Caco-2 (cell line): ENCODE data around the gene CTNNA2. TPM values are rescaled to one million over a fixed set of nuclear protein-coding genes. Genes with fewer than 3 reads are reported as not detected.

Experiments used
- BruUV-seq: library from RNA; stranded (reverse); fragments of 400-500 nt; replicated peaks from 2 replicates; lab custom pipeline; 2021; lab: Mats Ljungman, UMichigan
- CTCF ChIA-PET: fragments of 300-600 bp; sonication (Branson Sonifier 250); formaldehyde crosslinking; loops from one replicate; lab custom pipeline; 2022; ENCODE audit warnings: antibody characterized with exemption; lab: Charles Lee
- POLR2A ChIA-PET: fragments of 300-600 bp; sonication (Branson Sonifier 250); formaldehyde crosslinking; loops from one replicate; lab custom pipeline; 2022; ENCODE audit warnings: antibody characterized with exemption; lab: Charles Lee
- DNase-seq, 2 experiments: peaks; one replicate each; pipeline versions ENCODE4 v3.0.0 to v3.0.0-alpha.2; 2020 to 2022
- H3K27me3 ChIP-seq: replicated peaks from 2 replicates; pipeline ENCODE4 v1.6.0; 2011; ENCODE audit warnings: low read length; ENCODE audit not compliant: control insufficient read depth, insufficient read depth
- H3K36me3 ChIP-seq: 2 replicates; pipeline ENCODE4 v1.5.1; 2011; ENCODE audit warnings: low read length; ENCODE audit not compliant: control insufficient read depth, insufficient read depth
- H3K4me1 ChIP-seq: fragments of 250-450 bp; sonication (Bioruptor Pico); 2 replicates; pipeline ENCODE4 v1.5.1; 2020; ENCODE audit warnings: mild to moderate bottlenecking
- H3K4me3 ChIP-seq: 2 replicates; pipeline ENCODE4 v1.5.1; 2011; ENCODE audit warnings: low read depth, mild to moderate bottlenecking, control low read depth, low read length
- H3K9me3 ChIP-seq: fragments of 250-450 bp; sonication (Bioruptor Pico); 2 replicates; pipeline ENCODE4 v1.5.1; 2020; ENCODE audit warnings: mild to moderate bottlenecking, moderate library complexity
- H3K27ac Mint-ChIP-seq: one replicate; pipeline ENCODE4 v1.8.0; 2022; ENCODE audit warnings: mixed read lengths; ENCODE audit not compliant: unreplicated experiment
- H3K27me3 Mint-ChIP-seq: one replicate; pipeline ENCODE4 v1.8.0; 2022; ENCODE audit warnings: mixed read lengths; ENCODE audit not compliant: insufficient read depth, unreplicated experiment
- H3K36me3 Mint-ChIP-seq: one replicate; pipeline ENCODE4 v1.8.0; 2022; ENCODE audit warnings: mild to moderate bottlenecking, mixed read lengths; ENCODE audit not compliant: insufficient read depth, unreplicated experiment
- H3K4me1 Mint-ChIP-seq: one replicate; pipeline ENCODE4 v1.8.0; 2022; ENCODE audit warnings: low read depth, mixed read lengths; ENCODE audit not compliant: unreplicated experiment
- H3K4me3 Mint-ChIP-seq: one replicate; pipeline ENCODE4 v1.8.0; 2022; ENCODE audit warnings: mild to moderate bottlenecking, moderate library complexity, mixed read lengths; ENCODE audit not compliant: unreplicated experiment
- H3K9me3 Mint-ChIP-seq: one replicate; pipeline ENCODE4 v1.8.0; 2022; ENCODE audit warnings: mixed read lengths; ENCODE audit not compliant: unreplicated experiment
- CTCF ChIP-seq, 2 experiments: fragments of 200-600 bp in 1 of 2; IDR thresholded peaks; 1 replicate in 1 of 2; 2 replicates in 1 of 2; pipeline versions ENCODE4 v1.5.1 to v1.8.0; 2011 to 2022; ENCODE audit warnings: antibody characterized with exemption in 1 of 2, control low read depth in 1 of 2, inconsistent platforms in 1 of 2, low read depth in 1 of 2, low read length in 1 of 2, mild to moderate bottlenecking in 1 of 2, moderate library complexity in 1 of 2; ENCODE audit not compliant: insufficient read depth in 1 of 2, severe bottlenecking in 1 of 2, unreplicated experiment in 1 of 2
- intact Hi-C: fragments of 100-400 bp; cut with micrococcal nuclease; formaldehyde crosslinking; loops from one replicate; pipeline ENCODE4 v1.10.0; 2022; ENCODE audit not compliant: unreplicated experiment
- total RNA-seq: library from RNA; stranded (reverse); gene quantifications from 2 replicates; pipeline ENCODE4 v1.2.3, GENCODE V29; 2022

Gene CTNNA2
- total RNA-seq, 1 experiment from 2014 or later = not detected

- intact Hi-C loops = no loop called here
- H3K36me3 Mint-ChIP-seq = no peaks in the 10 kb centered on the region
- H3K9me3 ChIP-seq = 0 out of 2 replicates have a peak, but pooled peaks cover 3% of the 10 kb centered on the region
- ChIA-PET CTCF (no interaction called here), POLR2A (no interaction called here)
- no peaks in the 10 kb centered on the region for H3K27me3 ChIP-seq
- TF ChIP-seq CTCF (IDR thresholded peaks at IDR 0.05; ENCODE audit: insufficient read depth in 1 of 2, low read depth in 1 of 2, low read length in 1 of 2, severe bottlenecking in 1 of 2, unreplicated experiment in 1 of 2) = no peak
- BruUV-seq = no TSS peak
- no peaks in the 10 kb centered on the region for H3K4me1 ChIP-seq
- H3K4me1 Mint-ChIP-seq = no peaks in the 10 kb centered on the region
- peaks cover 7% of the 10 kb centered on the region for H3K27me3 Mint-ChIP-seq
- H3K36me3 ChIP-seq = no peaks in the 10 kb centered on the region
- no peak overlapping the region for H3K4me3 Mint-ChIP-seq
- no peaks in the 10 kb centered on the region for H3K9me3 Mint-ChIP-seq
- no peak for DNase-seq
- H3K4me3 ChIP-seq = no peak overlapping the region
- H3K27ac Mint-ChIP-seq = no peak overlapping the region
Observed at GRCh38 chr2:80280598-80280997, 767.7 kb downstream of the CTNNA2 start.

GRCh38 chr2:80281049-80281448, 768.2 kb downstream of the CTNNA2 start:
- Mint-ChIP-seq H3K36me3 (no peaks in the 10 kb centered on the region), H3K9me3 (no peaks in the 10 kb centered on the region), H3K27me3 (peaks cover 7% of the 10 kb centered on the region), H3K27ac (no peak overlapping the region), H3K4me3 (no peak overlapping the region), H3K4me1 (no peaks in the 10 kb centered on the region)
- no peak for DNase-seq
- Histone ChIP-seq H3K27me3 (no peaks in the 10 kb centered on the region), H3K9me3 (0 out of 2 replicates have a peak, but pooled peaks cover 3% of the 10 kb centered on the region), H3K36me3 (no peaks in the 10 kb centered on the region), H3K4me3 (no peak overlapping the region), H3K4me1 (no peaks in the 10 kb centered on the region)
- POLR2A ChIA-PET = no interaction called here
- TF ChIP-seq CTCF (IDR thresholded peaks at IDR 0.05; ENCODE audit: insufficient read depth in 1 of 2, low read depth in 1 of 2, low read length in 1 of 2, severe bottlenecking in 1 of 2, unreplicated experiment in 1 of 2) = no peak
- CTCF ChIA-PET = no interaction called here
- no TSS peak for BruUV-seq
- intact Hi-C loops = no loop called here

- Histone ChIP-seq H3K9me3 (no peaks in the 10 kb centered on the region), H3K27me3 (no peaks in the 10 kb centered on the region), H3K4me1 (no peaks in the 10 kb centered on the region), H3K36me3 (no peaks in the 10 kb centered on the region), H3K4me3 (no peak overlapping the region)
- Mint-ChIP-seq H3K4me3 (no peak overlapping the region), H3K27me3 (peaks cover 20% of the 10 kb centered on the region), H3K9me3 (no peaks in the 10 kb centered on the region), H3K27ac (no peak overlapping the region), H3K4me1 (no peaks in the 10 kb centered on the region), H3K36me3 (no peaks in the 10 kb centered on the region)
- CTCF ChIA-PET = interaction anchor here (0.7 to 0.9 kb wide), 2 partner anchors 161 to 211 kb away, joined by 4 to 11 read pairs; no protein-coding TSS in a partner anchor
- POLR2A ChIA-PET = no interaction called here
- no peak for TF ChIP-seq CTCF (IDR thresholded peaks at IDR 0.05; ENCODE audit: insufficient read depth in 1 of 2, low read depth in 1 of 2, low read length in 1 of 2, severe bottlenecking in 1 of 2, unreplicated experiment in 1 of 2)
- intact Hi-C loops = no loop called here
- no TSS peak for BruUV-seq
- DNase-seq = no peak
Observed at GRCh38 chr2:80288576-80288975, 775.7 kb downstream of the CTNNA2 start.
